Stimulated activated CD4-positive, alpha-beta T cell treated with anti-CD3 and anti-CD28 coated beads, Interleukin-2, amount 100 ng/mL, for 24 hours (primary cell): Measurements from ENCODE around the gene SLC6A12.

ENCODE experiments used
- DNase-seq, 2 donors: peaks; one replicate each; pipeline ENCODE4 v3.0.0-alpha.2; 2020

SLC6A12 gene

GRCh38 chr12:157644-158043 is 56.3 kb downstream of the SLC6A12 start:
- no peak for DNase-seq

GRCh38 chr12:156945-157344 is 57.0 kb downstream of the SLC6A12 start:
- no peak for DNase-seq

GRCh38 chr12:155646-156045 is 58.3 kb downstream of the SLC6A12 start:
- no peak for DNase-seq

- DNase-seq, result no peak
These were observed 59.0 kb downstream of the SLC6A12 start for GRCh38 chr12:155006-155405.

- no peak for DNase-seq
These were observed 59.9 kb downstream of the SLC6A12 start for GRCh38 chr12:154058-154457.

GRCh38 chr12:153080-153746 is 60.7 kb downstream of the SLC6A12 start:
- DNase-seq, result peak; percentile 59 to 75

- no peak for DNase-seq
These were observed 61.5 kb downstream of the SLC6A12 start for GRCh38 chr12:152440-152839.

GRCh38 chr12:151579-151978 is 62.4 kb downstream of the SLC6A12 start:
- no peak for DNase-seq

- no peak for DNase-seq
These were observed 65.1 kb downstream of the SLC6A12 start for GRCh38 chr12:148676-149416.

- no peak for DNase-seq
These were observed 66.7 kb downstream of the SLC6A12 start for GRCh38 chr12:147242-147641.

- no peak for DNase-seq
These were observed 68.5 kb downstream of the SLC6A12 start for GRCh38 chr12:145369-145960.

- no peak for DNase-seq
These were observed 69.2 kb downstream of the SLC6A12 start for GRCh38 chr12:144650-145284.

GRCh38 chr12:143964-144649 is 69.8 kb downstream of the SLC6A12 start:
- no peak for DNase-seq

GRCh38 chr12:140162-140561 is 73.8 kb downstream of the SLC6A12 start:
- no peak for DNase-seq
